HG03103 (cell line): ENCODE results near the gene SMARCE1.

Experiments used
- ATAC-seq: cut with Tn5 transposase; IDR thresholded peaks from one replicate; pipeline ENCODE4 v1.9.1; 2021; ENCODE audit warnings: low read depth; ENCODE audit not compliant: unreplicated experiment

The SMARCE1 gene

GRCh38 chr17:40647624-40648383 is at the start of gene SMARCE1:
SMARCE1 (minus strand) TSS chr17:40647818; CDS start chr17:40645802, 2,016 bp downstream.
- peak; percentile 55 for ATAC-seq

- no peak for ATAC-seq
These were observed 49.7 kb upstream of the SMARCE1 start for GRCh38 chr17:40697297-40697696.

- no peak for ATAC-seq
These were observed 49.0 kb upstream of the SMARCE1 start for GRCh38 chr17:40696651-40697072.

DNA sequence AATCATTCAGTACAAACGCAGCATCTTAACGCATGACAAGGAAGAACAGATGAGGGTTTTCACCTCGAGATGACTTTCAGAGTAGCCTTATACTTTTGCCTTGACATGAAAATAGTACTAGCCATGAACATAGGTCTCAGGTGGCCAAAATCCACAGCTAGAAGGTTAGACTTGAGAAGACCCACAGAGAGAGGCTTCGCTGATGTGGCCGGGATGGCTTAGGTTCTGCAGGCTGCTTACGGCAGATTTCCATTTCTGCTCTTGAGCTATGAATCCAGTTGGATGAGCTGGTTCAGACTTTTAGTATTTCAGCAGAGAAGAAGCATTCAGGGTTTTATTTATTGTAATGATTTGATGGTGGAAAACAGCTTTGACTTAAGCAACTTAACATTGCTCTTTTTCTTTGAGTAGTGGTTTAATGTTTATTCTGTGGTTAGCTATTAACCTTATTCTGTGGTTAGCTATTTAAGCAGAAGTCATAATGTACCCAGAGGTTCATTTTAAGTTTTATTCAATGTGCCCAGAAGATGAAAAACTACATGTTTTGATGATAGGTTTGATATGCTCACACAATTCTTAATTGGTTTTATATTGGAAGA is 48.4 kb upstream of the SMARCE1 start:
- ATAC-seq: no peak

DNA sequence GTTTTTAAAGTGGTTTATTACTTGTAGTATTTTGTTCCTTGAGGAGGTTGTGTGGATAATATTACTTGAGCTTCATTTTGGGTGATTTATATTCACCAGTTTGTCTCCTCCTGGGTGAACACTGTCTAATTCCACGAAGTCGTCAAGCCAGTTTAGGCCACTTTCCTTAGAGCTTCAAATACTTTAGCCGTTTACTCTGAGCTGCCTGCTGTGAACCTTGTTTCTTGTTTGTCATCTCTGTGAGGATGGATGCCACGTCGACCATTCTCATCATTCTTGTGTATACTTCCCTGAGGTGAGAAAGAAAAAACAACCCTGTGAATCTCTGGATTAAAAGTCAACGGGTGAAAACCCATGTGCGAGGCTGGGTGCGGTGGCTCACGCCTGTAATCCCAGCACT is 47.0 kb upstream of the SMARCE1 start:
- ATAC-seq: no peak

DNA sequence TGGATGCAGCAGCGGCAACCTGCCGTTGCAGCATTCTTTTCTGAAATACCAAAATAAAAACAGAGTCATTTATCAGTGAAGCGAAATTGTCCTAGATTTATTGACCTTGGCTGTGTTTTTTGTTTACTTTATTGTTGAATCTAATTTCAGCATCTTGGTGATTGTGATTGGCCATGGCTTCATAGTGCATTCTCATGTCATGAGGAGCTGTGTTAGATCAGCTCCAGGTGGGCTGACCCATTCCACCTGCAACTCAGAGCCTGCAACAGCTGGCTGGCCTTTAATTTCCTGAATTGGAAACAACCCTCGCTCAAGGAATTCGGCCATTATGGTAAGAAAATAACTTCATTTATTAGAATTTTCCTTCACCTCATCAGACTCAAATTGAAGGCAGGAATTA is 39.5 kb upstream of the SMARCE1 start:
- no peak for ATAC-seq

GRCh38 chr17:40686192-40686591 is 38.6 kb upstream of the SMARCE1 start:
- no peak for ATAC-seq

- ATAC-seq: no peak
These were observed 33.4 kb upstream of the SMARCE1 start for GRCh38 chr17:40680998-40681397.

DNA sequence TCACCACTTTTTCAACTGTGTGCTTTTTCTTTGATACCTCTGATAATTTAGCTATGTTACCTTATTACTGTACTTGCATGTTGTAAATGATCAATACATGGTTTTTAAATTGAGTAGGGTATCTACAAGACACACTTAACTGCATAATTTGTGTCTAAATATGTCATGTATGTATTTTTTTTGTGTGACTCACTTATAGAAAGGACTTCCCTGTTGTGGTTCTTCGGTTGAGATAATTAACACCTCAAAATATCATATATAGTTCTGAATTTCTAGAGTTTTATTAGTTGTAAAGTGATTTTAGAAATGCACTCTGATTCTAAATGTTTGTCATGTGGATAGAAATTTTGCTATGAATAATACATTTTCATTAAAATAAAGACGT is 31.9 kb upstream of the SMARCE1 start:
- ATAC-seq: no peak

DNA sequence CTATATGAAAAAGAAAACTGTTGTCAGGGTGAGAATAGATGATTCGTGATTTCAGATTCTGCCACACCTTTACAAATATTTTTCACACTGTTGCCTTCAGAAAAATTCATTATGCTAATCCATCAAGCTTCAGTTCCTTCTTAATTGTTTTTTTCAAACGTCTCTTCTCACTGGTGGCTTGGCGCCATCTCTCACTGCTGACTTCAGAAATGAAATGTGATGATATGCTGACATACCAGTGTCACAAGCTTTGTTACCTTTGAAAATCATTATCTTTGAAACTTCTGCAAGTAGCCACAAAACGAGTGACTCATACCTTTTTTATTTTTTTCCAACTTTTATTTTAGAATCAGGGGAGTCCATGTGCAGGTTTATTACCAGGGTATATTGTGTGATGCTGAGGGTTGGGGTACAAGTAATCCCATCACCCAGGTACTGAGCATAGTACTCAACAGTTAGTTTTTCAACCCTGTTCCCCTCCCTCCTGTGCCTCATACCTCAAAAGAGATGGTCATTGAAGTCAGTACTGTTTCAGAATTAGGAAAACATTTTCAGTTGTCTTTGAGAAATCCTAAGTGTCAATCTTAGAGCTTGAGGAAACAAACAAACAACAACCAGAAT is 31.4 kb upstream of the SMARCE1 start:
- ATAC-seq: no peak

DNA sequence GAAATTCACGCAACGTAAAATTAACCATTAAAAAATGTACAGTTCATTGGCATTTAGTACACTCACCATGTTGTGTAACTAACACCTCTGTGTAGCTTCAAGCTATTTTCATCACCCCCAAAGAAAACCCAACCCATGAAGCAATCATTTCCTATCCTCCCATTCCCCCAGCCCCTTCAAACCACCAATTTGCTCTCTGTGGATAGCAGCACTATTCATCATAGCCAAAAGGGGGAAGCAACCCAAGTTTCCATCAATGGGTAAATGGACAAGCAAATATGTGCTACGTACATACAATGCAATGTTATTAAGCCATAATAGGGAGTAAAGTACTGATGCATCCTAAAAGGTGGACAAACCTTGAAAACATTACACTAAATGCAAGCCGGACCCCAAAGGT is 28.3 kb upstream of the SMARCE1 start:
- no peak for ATAC-seq

DNA sequence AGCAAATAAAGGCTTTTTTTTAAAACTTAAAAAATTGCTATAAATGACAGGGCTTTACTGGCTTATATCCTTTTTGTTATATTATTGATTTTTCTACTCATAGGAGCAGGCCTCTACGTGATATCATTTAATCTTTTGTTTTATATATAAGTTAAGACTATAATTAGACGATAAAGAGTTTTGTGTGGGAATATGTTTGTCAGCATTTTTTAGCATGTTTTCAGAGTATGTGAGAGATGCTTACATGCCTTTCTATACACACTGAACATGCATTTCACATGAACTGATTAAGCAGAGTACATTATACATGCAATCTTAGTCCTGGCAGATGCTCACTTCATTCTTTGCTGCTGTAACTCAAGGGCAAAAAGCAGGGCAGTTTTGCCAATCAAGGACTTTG is 25.0 kb upstream of the SMARCE1 start:
- ATAC-seq: no peak

GRCh38 chr17:40671282-40671681 is 23.7 kb upstream of the SMARCE1 start:
- no peak for ATAC-seq

DNA sequence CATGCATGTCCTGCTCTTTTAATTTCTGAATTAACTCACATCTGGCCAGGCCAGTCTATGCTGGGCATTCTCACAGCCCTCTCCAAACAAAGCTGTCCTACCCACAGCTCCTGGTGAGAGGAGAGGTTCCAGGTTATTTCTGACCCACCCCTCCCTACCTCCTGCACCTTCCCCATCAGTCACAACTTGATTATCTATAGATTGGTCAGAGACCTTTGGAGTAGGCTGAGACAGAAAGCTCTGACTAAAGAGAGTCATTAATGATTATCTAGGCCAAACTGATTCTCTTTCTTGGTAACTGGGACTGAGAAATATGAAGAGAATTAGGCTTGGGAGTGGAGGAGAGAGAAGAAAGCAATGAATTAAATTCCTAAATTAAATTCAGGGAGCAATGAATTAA is 18.7 kb upstream of the SMARCE1 start:
- no peak for ATAC-seq

DNA sequence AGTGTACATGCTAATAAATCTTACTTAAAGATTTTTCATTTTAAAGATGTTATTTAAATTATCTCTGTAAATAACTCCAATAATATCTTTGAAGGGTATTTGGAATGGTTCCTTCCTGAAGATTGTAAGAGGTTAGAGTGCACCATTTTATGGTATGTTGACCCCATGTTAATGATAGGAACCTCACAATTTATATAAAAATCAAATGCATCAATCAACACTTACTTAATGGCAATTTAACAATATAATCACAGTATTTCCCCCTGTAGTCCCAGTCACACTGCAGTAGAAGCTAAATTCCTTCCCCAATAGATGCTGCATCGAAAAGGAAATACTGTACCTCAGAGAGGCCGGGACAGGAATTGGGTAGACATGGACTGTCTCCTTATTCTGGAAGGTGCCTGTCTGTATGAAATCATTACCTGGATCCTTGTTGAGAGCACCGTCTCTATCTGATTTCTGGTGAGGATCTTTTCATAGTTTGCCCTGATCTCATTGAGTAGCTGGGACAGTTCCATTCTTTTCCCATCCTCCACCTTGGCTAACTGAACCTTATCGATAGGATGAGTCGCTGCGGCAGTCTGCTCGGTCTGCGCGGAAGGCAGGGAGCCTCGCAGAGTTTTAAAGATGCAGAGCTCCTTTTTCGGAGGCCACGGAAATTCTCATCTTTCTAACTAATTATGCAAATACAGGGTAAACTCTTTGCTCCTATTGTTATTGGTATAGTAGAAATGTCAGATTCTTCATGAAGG is 17.1 kb upstream of the SMARCE1 start, which contains the start of gene KRT222:
Gene KRT222, minus strand, starts transcription at position 596 of the 752 bp plus-strand sequence. Its CDS starts 78 bp downstream, at position 518.
- no peak for ATAC-seq

DNA sequence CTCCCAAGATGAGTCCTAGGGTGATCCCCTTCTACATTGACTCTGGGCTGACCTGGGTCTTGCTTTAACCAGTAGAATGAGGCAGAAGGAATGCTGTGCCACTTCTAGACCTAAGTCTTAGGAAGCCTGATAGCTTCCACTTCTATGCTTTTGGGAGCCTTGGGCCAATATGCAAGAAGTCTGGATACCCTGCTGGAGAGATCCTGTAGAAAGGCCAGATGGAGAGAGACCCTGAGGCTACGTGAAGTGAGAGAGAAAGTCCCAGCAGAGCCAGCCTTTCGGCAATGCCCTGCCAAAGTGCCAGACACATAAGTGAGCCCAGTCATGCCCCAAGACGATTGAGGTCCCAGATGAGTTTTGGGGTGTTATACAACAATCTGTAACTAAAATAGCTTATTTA is 15.6 kb upstream of the SMARCE1 start:
- no peak for ATAC-seq

- ATAC-seq: no peak
These were observed 12.3 kb upstream of the SMARCE1 start for GRCh38 chr17:40659911-40660310.

- no peak for ATAC-seq
These were observed 10.8 kb upstream of the SMARCE1 start for GRCh38 chr17:40658396-40658795.

GRCh38 chr17:40651939-40652338 is 4.3 kb upstream of the SMARCE1 start:
- ATAC-seq: no peak

DNA sequence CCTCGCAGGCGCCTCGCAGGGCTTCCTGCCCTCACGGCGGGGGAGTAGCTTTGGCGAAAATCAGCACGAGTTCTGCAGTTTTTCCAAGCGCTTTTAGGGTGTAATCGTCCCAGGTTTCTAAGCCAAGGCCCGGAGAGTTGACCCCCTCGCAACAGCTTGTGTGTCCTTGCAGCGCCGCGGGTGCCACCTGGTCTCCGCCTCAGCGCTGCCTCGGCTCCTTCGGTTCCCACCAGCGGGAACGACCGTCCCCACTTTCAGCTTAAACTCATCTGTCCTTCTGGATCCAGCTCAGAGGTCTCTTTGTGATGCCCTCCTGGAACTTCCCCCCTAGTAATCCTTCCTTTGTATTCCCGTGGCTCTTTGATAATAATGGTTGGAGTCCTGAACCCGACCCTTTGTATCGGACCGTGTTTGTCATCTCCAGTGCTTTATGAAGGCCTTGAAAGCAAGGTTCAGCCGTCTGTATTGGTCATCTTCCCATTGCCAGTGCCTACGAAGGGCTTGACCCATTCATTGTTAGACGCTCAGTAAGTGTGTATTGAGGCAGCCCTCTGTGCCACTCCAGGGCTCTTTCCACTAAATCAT is 858 bp upstream of the SMARCE1 start:
- ATAC-seq: no peak
